ES-I3 (cell line): ENCODE measurements around the gene CD47.

Experiments used
- H3K36me3 ChIP-seq: 2 replicates; pipeline ENCODE4 v1.6.1; 2013; ENCODE audit warnings: mild to moderate bottlenecking, low read length, control low read depth, moderate library complexity; ENCODE audit not compliant: insufficient read depth
- H3K4me1 ChIP-seq: 2 replicates; pipeline ENCODE4 v1.6.1; 2013; ENCODE audit warnings: mild to moderate bottlenecking, control low read depth, low read length; ENCODE audit not compliant: insufficient read depth
- H3K9ac ChIP-seq: 2 replicates; pipeline ENCODE4 v1.6.1; 2013; ENCODE audit warnings: low read depth, mild to moderate bottlenecking, low read length, moderate library complexity
- H3K9me3 ChIP-seq: 2 replicates; pipeline ENCODE4 v1.6.1; 2013; ENCODE audit warnings: mild to moderate bottlenecking, low read length, moderate library complexity; ENCODE audit not compliant: control insufficient read depth, insufficient read depth

Gene CD47

GRCh38 chr3:108124337-108125152 is 33.7 kb upstream of the CD47 start:
- H3K4me1 ChIP-seq = no peaks in the 10 kb centered on the region
- no peak overlapping the region for H3K9ac ChIP-seq
- no peaks in the 10 kb centered on the region for H3K36me3 ChIP-seq
- H3K9me3 ChIP-seq = no peaks in the 10 kb centered on the region

GRCh38 chr3:108123326-108123725 is 32.5 kb upstream of the CD47 start:
- Histone ChIP-seq H3K4me1 (no peaks in the 10 kb centered on the region), H3K9me3 (no peaks in the 10 kb centered on the region), H3K36me3 (no peaks in the 10 kb centered on the region), H3K9ac (no peak overlapping the region)

GRCh38 chr3:108122276-108122675 is 31.4 kb upstream of the CD47 start:
- no peaks in the 10 kb centered on the region for H3K36me3 ChIP-seq
- H3K4me1 ChIP-seq = no peaks in the 10 kb centered on the region
- no peaks in the 10 kb centered on the region for H3K9me3 ChIP-seq
- H3K9ac ChIP-seq = no peak overlapping the region

- Histone ChIP-seq H3K9me3 (no peaks in the 10 kb centered on the region), H3K9ac (no peak overlapping the region)
Observed at GRCh38 chr3:108119398-108120104, 28.7 kb upstream of the CD47 start.

GRCh38 chr3:108118038-108118768 is 27.4 kb upstream of the CD47 start:
- H3K9ac ChIP-seq = no peak overlapping the region
- no peaks in the 10 kb centered on the region for H3K9me3 ChIP-seq
- no peaks in the 10 kb centered on the region; the same call in 1 of the 2 replicates for H3K4me1 ChIP-seq
- H3K36me3 ChIP-seq = no peaks in the 10 kb centered on the region

More at GRCh38 chr3:108119398-108120104, 28.7 kb upstream of the CD47 start:
- Histone ChIP-seq H3K4me1 (no peaks in the 10 kb centered on the region; the same call in 1 of the 2 replicates), H3K36me3 (no peaks in the 10 kb centered on the region)

GRCh38 chr3:108117241-108117775 is 26.5 kb upstream of the CD47 start:
- no peaks in the 10 kb centered on the region for H3K36me3 ChIP-seq
- no peak overlapping the region for H3K9ac ChIP-seq
- H3K9me3 ChIP-seq = no peaks in the 10 kb centered on the region
- no peaks in the 10 kb centered on the region; the same call in 1 of the 2 replicates for H3K4me1 ChIP-seq

- Histone ChIP-seq H3K9ac (no peak overlapping the region), H3K4me1 (no peaks in the 10 kb centered on the region; the same call in 1 of the 2 replicates), H3K36me3 (no peaks in the 10 kb centered on the region), H3K9me3 (no peaks in the 10 kb centered on the region)
Observed at GRCh38 chr3:108114423-108115065, 23.7 kb upstream of the CD47 start.

- H3K9me3 ChIP-seq = no peaks in the 10 kb centered on the region
Observed at GRCh38 chr3:108113975-108114374, 23.1 kb upstream of the CD47 start.

GRCh38 chr3:108110934-108111333 is 20.1 kb upstream of the CD47 start:
- no peaks in the 10 kb centered on the region; the same call in 1 of the 2 replicates for H3K4me1 ChIP-seq
- H3K36me3 ChIP-seq = no peaks in the 10 kb centered on the region

More at GRCh38 chr3:108113975-108114374, 23.1 kb upstream of the CD47 start:
- Histone ChIP-seq H3K4me1 (no peaks in the 10 kb centered on the region; the same call in 1 of the 2 replicates), H3K36me3 (no peaks in the 10 kb centered on the region), H3K9ac (no peak overlapping the region)

GRCh38 chr3:108108416-108108815 is 17.6 kb upstream of the CD47 start:
- Histone ChIP-seq H3K36me3 (no peaks in the 10 kb centered on the region), H3K9me3 (no peaks in the 10 kb centered on the region), H3K4me1 (no peaks in the 10 kb centered on the region), H3K9ac (no peak overlapping the region)

More at GRCh38 chr3:108110934-108111333, 20.1 kb upstream of the CD47 start:
- Histone ChIP-seq H3K9ac (no peak overlapping the region), H3K9me3 (no peaks in the 10 kb centered on the region)

- Histone ChIP-seq H3K36me3 (no peaks in the 10 kb centered on the region), H3K9me3 (no peaks in the 10 kb centered on the region), H3K4me1 (no peaks in the 10 kb centered on the region), H3K9ac (no peak overlapping the region)
Observed at GRCh38 chr3:108106449-108106848, 15.6 kb upstream of the CD47 start.

- no peaks in the 10 kb centered on the region for H3K36me3 ChIP-seq
- no peaks in the 10 kb centered on the region for H3K4me1 ChIP-seq
- H3K9ac ChIP-seq = no peak overlapping the region
- no peaks in the 10 kb centered on the region for H3K9me3 ChIP-seq
Observed at GRCh38 chr3:108106031-108106430, 15.2 kb upstream of the CD47 start.

GRCh38 chr3:108103886-108104797 is 13.3 kb upstream of the CD47 start:
- Histone ChIP-seq H3K9me3 (no peaks in the 10 kb centered on the region), H3K9ac (no peak overlapping the region)

More at GRCh38 chr3:108103886-108104797, 13.3 kb upstream of the CD47 start:
- H3K36me3 ChIP-seq = no peaks in the 10 kb centered on the region
- no peaks in the 10 kb centered on the region for H3K4me1 ChIP-seq
